GM12891 (cell line): ENCODE data around the gene C9orf57.

Experiments
- POLR2A ChIP-seq: IDR thresholded peaks from 2 replicates; pipeline ENCODE4 v1.6.1; 2011; ENCODE audit warnings: low read depth, low read length, control low read depth
- POU2F2 ChIP-seq: IDR thresholded peaks from 2 replicates; pipeline ENCODE4 v1.6.1; 2011; ENCODE audit warnings: low read depth, mild to moderate bottlenecking, control low read depth, low read length, moderate library complexity

- TF ChIP-seq POU2F2: no peak
- no peak for TF ChIP-seq POLR2A
Measured at GRCh38 chr9:72038408-72038807, 22.0 kb downstream of the C9orf57 start.
